ENCODE measurements around the gene MACROD1.

GRCh38 chr11:64059339-64060140, 106.4 kb downstream of the MACROD1 start:
- TF ChIP-seq YY1 (IDR thresholded peaks at IDR 0.05; ENCODE audit: insufficient read depth, insufficient replicate concordance, low read depth, low read length) (no peak), ZNF484 (CRISPR knock-in tag; IDR thresholded peaks at IDR 0.05; ENCODE audit: borderline replicate concordance, low read depth) (no peak), SNAI1 (CRISPR knock-in tag; IDR thresholded peaks at IDR 0.05; ENCODE audit: borderline replicate concordance) (no peak)

Measured in HepG2 (cell line).